Fibroblast of lung (primary cell): ENCODE measurements around the gene CLECL1.

Experiments
- CTCF ChIP-seq, 2 donors: IDR thresholded peaks in 1 of 2; conservative IDR thresholded peaks in 1 of 2; 1 replicate in 1 of 2; 2 replicates in 1 of 2; pipeline ENCODE4 v1.5.1; 2011 to 2012; ENCODE audit warnings: low read length in 2 of 2, control low read depth in 1 of 2, inconsistent platforms in 1 of 2, low read depth in 1 of 2, mild to moderate bottlenecking in 1 of 2
- EZH2 ChIP-seq: IDR thresholded peaks from 2 replicates; pipeline ENCODE4 v1.5.1; 2012; ENCODE audit warnings: low read length, control low read depth, mild to moderate bottlenecking; ENCODE audit errors: missing control alignments

- TF ChIP-seq CTCF (conservative IDR thresholded peaks at IDR 0.05 in 1 of 2, IDR thresholded peaks at IDR 0.05 in 1 of 2; ENCODE audit: low read depth in 1 of 2, low read length in 2 of 2) (peak; percentile 86), EZH2 (no peak)
Measured at GRCh38 chr12:9707864-9708808, 24.8 kb downstream of the CLECL1 start.
